SU-DHL-6 (cell line): ENCODE measurements around the gene GFRA4.

ENCODE experiments used
- H2AFZ ChIP-seq: fragments of 200-600 bp; sonication (generic); 2 replicates; pipeline ENCODE4 v1.6.1; 2014; ENCODE audit warnings: low read depth, mild to moderate bottlenecking, moderate library complexity, mixed read lengths, antibody characterized with exemption, low read length; ENCODE audit not compliant: severe bottlenecking
- H3F3A ChIP-seq: fragments of 200-600 bp; shearing (Covaris generic); 2 replicates; pipeline ENCODE4 v1.6.0; 2016; ENCODE audit warnings: antibody characterized with exemption, mild to moderate bottlenecking; ENCODE audit not compliant: insufficient read depth
- H3K27ac ChIP-seq: fragments of 200-600 bp; sonication (generic); 2 replicates; pipeline ENCODE4 v1.5.1; 2016; ENCODE audit warnings: low read depth, mild to moderate bottlenecking, low read length, moderate library complexity, mixed read lengths
- H3K27me3 ChIP-seq: fragments of 200-600 bp; sonication (generic), shearing (Covaris generic); 2 replicates; pipeline ENCODE4 v1.6.0; 2014; ENCODE audit warnings: mild to moderate bottlenecking, low read length
- H3K36me3 ChIP-seq: fragments of 200-600 bp; sonication (generic); 2 replicates; pipeline ENCODE4 v1.6.1; 2014; ENCODE audit warnings: mild to moderate bottlenecking, low read length, mixed read lengths
- H3K4me2 ChIP-seq: fragments of 300-600, 200-600 bp; shearing (Covaris generic), sonication (generic); 2 replicates; pipeline ENCODE4 v1.6.0; 2014; ENCODE audit warnings: low read length, low read depth, mild to moderate bottlenecking; ENCODE audit not compliant: poor library complexity, severe bottlenecking
- H3K4me3 ChIP-seq: fragments of 200-600 bp; sonication (generic); 2 replicates; pipeline ENCODE4 v1.5.1; 2014; ENCODE audit warnings: antibody characterized with exemption, low read length, mild to moderate bottlenecking, mixed read lengths; ENCODE audit not compliant: insufficient read depth, poor library complexity, severe bottlenecking
- H3K79me2 ChIP-seq: fragments of 200-600 bp; sonication (generic); 2 replicates; pipeline ENCODE4 v1.6.1; 2014; ENCODE audit warnings: mild to moderate bottlenecking, low read length, moderate library complexity; ENCODE audit not compliant: insufficient read depth
- H3K9ac ChIP-seq: fragments of 200-600 bp; sonication (generic); 2 replicates; pipeline ENCODE4 v1.7.0; 2014; ENCODE audit warnings: mild to moderate bottlenecking, low read length
- H3K9me2 ChIP-seq: fragments of 200-600 bp; sonication (generic); replicated peaks from 2 replicates; pipeline ENCODE4 v1.6.1; 2014; ENCODE audit warnings: low read length; ENCODE audit not compliant: insufficient read depth
- H3K9me3 ChIP-seq: fragments of 200-600 bp; sonication (generic); 2 replicates; pipeline ENCODE4 v1.6.1; 2014; ENCODE audit warnings: low read length, mixed read lengths; ENCODE audit not compliant: insufficient read depth
- H4K20me1 ChIP-seq: fragments of 200-600 bp; sonication (generic); 2 replicates; pipeline ENCODE4 v1.6.1; 2014; ENCODE audit warnings: low read depth, mild to moderate bottlenecking, antibody characterized with exemption, low read length, moderate library complexity, mixed read lengths
- CTCF ChIP-seq: fragments of 200-600 bp; sonication (generic); IDR thresholded peaks from one replicate; pipeline ENCODE4 v1.5.1; 2017; ENCODE audit warnings: antibody characterized with exemption, mild to moderate bottlenecking, low read length, moderate library complexity; ENCODE audit not compliant: insufficient read depth, poor library complexity, severe bottlenecking
- EZH2phosphoT487 ChIP-seq: fragments of 200-600 bp; sonication (generic), shearing (Covaris generic); conservative IDR thresholded peaks from 2 replicates; pipeline ENCODE4 v1.6.1; 2018; ENCODE audit warnings: mild to moderate bottlenecking, antibody characterized with exemption, low read length, moderate library complexity, mixed read lengths

The GFRA4 gene

GRCh38 chr20:3652221-3652620 lies 11.0 kb downstream of the GFRA4 start:
- Histone ChIP-seq H3F3A (no peaks in the 10 kb centered on the region), H3K4me3 (no peak overlapping the region), H3K4me2 (no peak overlapping the region), H3K79me2 (no peaks in the 10 kb centered on the region), H3K27me3 (no peaks in the 10 kb centered on the region), H3K36me3 (no peaks in the 10 kb centered on the region), H4K20me1 (no peaks in the 10 kb centered on the region), H3K9me2 (no peaks in the 10 kb centered on the region), H3K9me3 (no peaks in the 10 kb centered on the region), H3K27ac (no peak overlapping the region), H3K9ac (no peak overlapping the region), H2AFZ (no peak overlapping the region)
- TF ChIP-seq CTCF, result no peak
- TF ChIP-seq EZH2phosphoT487, result no peak

DNA sequence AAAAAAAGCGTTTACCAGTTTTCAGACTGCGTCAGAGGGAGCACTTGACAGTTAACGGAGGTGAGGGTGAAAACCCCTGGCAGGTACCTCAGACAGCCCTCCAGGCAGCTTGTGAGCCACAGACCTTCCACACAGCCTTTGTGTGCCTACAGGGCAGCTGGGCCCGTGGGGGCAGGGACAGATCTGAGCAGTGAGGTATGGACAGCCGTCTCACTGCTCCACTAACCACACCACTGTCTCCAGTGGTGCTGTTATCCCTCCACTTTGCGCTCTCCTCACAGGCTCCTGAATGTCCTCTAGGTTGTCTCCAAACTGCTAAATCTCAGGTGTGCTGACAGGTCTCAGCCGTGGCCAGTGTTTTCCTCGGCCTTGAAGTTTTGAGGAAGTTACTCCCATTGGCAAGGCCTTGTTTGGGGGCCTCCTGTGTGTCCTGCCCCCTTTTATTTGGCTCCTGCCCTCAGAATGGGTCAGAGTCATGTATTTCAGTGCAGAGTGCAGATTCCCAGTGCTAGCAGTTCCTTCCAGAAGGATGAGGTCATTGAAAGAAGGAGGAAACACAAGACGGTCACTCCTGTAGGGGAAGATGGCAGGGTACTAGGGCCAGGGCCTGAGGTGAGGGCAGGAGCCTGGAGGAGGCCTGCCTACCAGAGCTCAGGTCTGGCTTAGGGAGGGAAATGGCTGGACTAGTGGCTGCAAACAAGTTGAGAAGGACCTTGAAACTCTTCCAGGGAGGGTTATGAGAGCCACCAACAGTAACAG lies 11.8 kb downstream of the GFRA4 start:
- Histone ChIP-seq H3K79me2 (no peaks in the 10 kb centered on the region), H2AFZ (no peak overlapping the region), H3K9ac (no peak overlapping the region), H4K20me1 (no peaks in the 10 kb centered on the region), H3K36me3 (no peaks in the 10 kb centered on the region), H3K4me3 (no peak overlapping the region), H3K4me2 (no peak overlapping the region), H3K9me3 (no peaks in the 10 kb centered on the region), H3F3A (no peaks in the 10 kb centered on the region), H3K27ac (no peak overlapping the region), H3K27me3 (no peaks in the 10 kb centered on the region), H3K9me2 (no peaks in the 10 kb centered on the region)
- no peak for TF ChIP-seq EZH2phosphoT487
- no peak for TF ChIP-seq CTCF

GRCh38 chr20:3648951-3649350 lies 14.2 kb downstream of the GFRA4 start:
- TF ChIP-seq EZH2phosphoT487, result no peak
- TF ChIP-seq CTCF, result no peak
- Histone ChIP-seq H3K9me3 (no peaks in the 10 kb centered on the region), H3K4me3 (no peak overlapping the region), H3K9ac (no peak overlapping the region), H2AFZ (no peak overlapping the region), H3F3A (no peaks in the 10 kb centered on the region), H3K9me2 (no peaks in the 10 kb centered on the region), H3K79me2 (no peaks in the 10 kb centered on the region), H3K27ac (no peak overlapping the region), H3K4me2 (no peak overlapping the region), H3K36me3 (no peaks in the 10 kb centered on the region), H4K20me1 (no peaks in the 10 kb centered on the region), H3K27me3 (no peaks in the 10 kb centered on the region)
